ENCODE results near the gene FGD1. TPM values are rescaled to one million over a fixed set of nuclear protein-coding genes. Genes with fewer than 3 reads are reported as not detected.

The FGD1 gene
- total RNA-seq, 6 donors from 2014 or later, result 1.0 to 4.1 (median 1.7) TPM

DNA sequence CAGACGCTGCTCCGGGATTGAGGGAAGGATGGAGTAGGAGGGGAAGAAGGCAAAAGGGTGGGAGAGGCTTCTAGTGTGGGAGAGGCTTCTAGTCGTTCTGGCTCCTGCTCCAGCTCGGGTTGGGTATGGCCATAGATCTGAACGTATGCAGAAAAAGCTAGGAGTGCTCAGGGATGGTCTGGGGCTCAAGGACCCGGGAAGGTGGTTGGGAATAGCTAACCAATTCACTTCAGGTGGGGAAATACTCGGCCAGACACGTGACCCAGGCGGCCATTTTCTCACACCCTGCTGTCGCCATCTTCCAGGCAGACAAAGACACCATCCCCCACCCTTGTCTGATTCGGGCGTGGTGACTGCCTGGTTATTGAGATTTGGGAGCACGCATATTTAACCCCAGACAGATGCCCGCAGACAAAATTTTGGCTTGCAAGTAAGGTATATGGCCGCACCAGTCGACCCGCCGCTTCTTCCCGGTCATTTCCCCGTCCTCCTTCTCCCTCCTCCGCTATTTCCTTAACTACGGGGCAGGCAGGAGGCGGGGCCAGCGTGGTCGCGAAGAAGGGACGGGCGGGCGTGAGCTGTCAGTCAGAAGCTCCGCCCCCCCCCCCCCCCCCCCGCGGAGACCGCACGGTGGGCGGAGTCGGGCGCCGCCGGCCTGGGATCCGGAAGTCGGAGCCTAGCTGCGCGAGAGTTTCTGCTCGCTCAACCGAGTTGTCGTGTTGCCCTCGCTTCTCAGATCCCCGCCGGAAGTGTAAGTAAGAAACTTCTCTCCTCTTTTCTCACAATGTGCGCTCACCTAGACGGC lies 33.7 kb upstream of the FGD1 start, which contains the start of gene GNL3L:
Gene GNL3L (plus strand): TSS at position 668 of the 805 bp plus-strand sequence. CDS start 2,348 bp downstream, outside the sequence.
- H3K4me3 ChIP-seq, result peak within 1 kb of the TSS; percentile 40 to 74 (median 62)
- H3K36me3 ChIP-seq, result peaks cover 0 to 4% (median 0%) of the 10 kb centered on the region in 4 donors
- H3K4me1 ChIP-seq, result peaks cover 9 to 20% (median 17%) of the 10 kb centered on the region in 4 donors
- H3K27me3 ChIP-seq, result no peaks in the 10 kb centered on the region
- peak; percentile 91 to 97 for ATAC-seq (ENCODE audit: low FRiP score in 2 of 2)
- peak; percentile 88 to 95 for DNase-seq
- TF ChIP-seq POLR2AphosphoS5 (IDR thresholded peaks at IDR 0.05), result peak; percentile 7 to 36
- TF ChIP-seq POLR2A (IDR thresholded peaks at IDR 0.05), result peak in 2 of 4 donors; percentile 17 to 70
- no peak for TF ChIP-seq EP300 (IDR thresholded peaks at IDR 0.05)
- no peaks in the 10 kb centered on the region for H3K9me3 ChIP-seq
- 12 to 47% methylated on average over 8 to 33 of the region's 51 CpGs for WGBS, 2 donors
- H3K27ac ChIP-seq, result peak within 1 kb of the TSS; percentile 79 to 91 (median 86)

- H3K36me3 ChIP-seq, result peaks cover 0 to 3% (median 0%) of the 10 kb centered on the region in 4 donors
- ATAC-seq (ENCODE audit: low FRiP score in 2 of 2) (no peak), DNase-seq (no peak)
- TF ChIP-seq EP300 (IDR thresholded peaks at IDR 0.05), result no peak
- peak overlapping the region in 3 of 4 donors; percentile 58 to 74 (median 67) for H3K4me3 ChIP-seq
- H3K4me1 ChIP-seq, result peaks cover 9 to 20% (median 17%) of the 10 kb centered on the region in 4 donors
- WGBS, 2 donors, result 54 to 63% methylated on average over 3 of the region's 3 CpGs
- no peaks in the 10 kb centered on the region for H3K9me3 ChIP-seq
- peak overlapping the region in 3 of 4 donors; percentile 79 to 91 (median 86) for H3K27ac ChIP-seq
- H3K27me3 ChIP-seq, result no peaks in the 10 kb centered on the region
Observed at GRCh38 chrX:54529151-54529550, 33.1 kb upstream of the FGD1 start.

- DNase-seq (no peak), ATAC-seq (ENCODE audit: low FRiP score in 2 of 2) (no peak)
- Histone ChIP-seq H3K9me3 (no peaks in the 10 kb centered on the region), H3K27ac (no peak overlapping the region), H3K36me3 (no peaks in the 10 kb centered on the region), H3K4me1 (no peaks in the 10 kb centered on the region), H3K27me3 (no peaks in the 10 kb centered on the region), H3K4me3 (no peak overlapping the region)
- TF ChIP-seq CTCF (IDR thresholded peaks at IDR 0.05) (no peak), POLR2A (IDR thresholded peaks at IDR 0.05) (no peak), EP300 (IDR thresholded peaks at IDR 0.05) (no peak), POLR2AphosphoS5 (IDR thresholded peaks at IDR 0.05) (no peak)
- 13 to 58% methylated on average over 2 to 4 of the region's 4 CpGs for WGBS, 2 donors
Observed at GRCh38 chrX:54509400-54509799, 13.4 kb upstream of the FGD1 start.

- TF ChIP-seq CTCF (IDR thresholded peaks at IDR 0.05) (no peak), POLR2AphosphoS5 (IDR thresholded peaks at IDR 0.05) (no peak), EP300 (IDR thresholded peaks at IDR 0.05) (no peak), POLR2A (IDR thresholded peaks at IDR 0.05) (no peak)
- Histone ChIP-seq H3K4me3 (no peak overlapping the region), H3K27me3 (peaks cover 0 to 11% (median 0%) of the 10 kb centered on the region in 4 donors), H3K36me3 (no peaks in the 10 kb centered on the region), H3K9me3 (no peaks in the 10 kb centered on the region), H3K4me1 (peaks cover 0 to 5% (median 0%) of the 10 kb centered on the region in 4 donors), H3K27ac (no peak overlapping the region)
- ATAC-seq (ENCODE audit: low FRiP score in 2 of 2), result no peak
- WGBS, 2 donors, result 87 to 91% methylated on average over 6 of the region's 6 CpGs
- no peak for DNase-seq
Observed at GRCh38 chrX:54496936-54497335, 902 bp upstream of the FGD1 start.

GRCh38 chrX:54496517-54496852 lies 451 bp upstream of the FGD1 start:
- 51 to 79% methylated on average over 5 of the region's 5 CpGs for WGBS, 2 donors

More at GRCh38 chrX:54496517-54496852, 451 bp upstream of the FGD1 start:
- TF ChIP-seq CTCF (IDR thresholded peaks at IDR 0.05) (no peak), POLR2A (IDR thresholded peaks at IDR 0.05) (no peak), EP300 (IDR thresholded peaks at IDR 0.05) (no peak), POLR2AphosphoS5 (IDR thresholded peaks at IDR 0.05) (no peak)
- Histone ChIP-seq H3K4me3 (peak overlapping the region in 3 of 4 donors; percentile 58 to 67 (median 65)), H3K4me1 (peaks cover 0 to 5% (median 0%) of the 10 kb centered on the region in 4 donors), H3K27me3 (peaks cover 0 to 11% (median 0%) of the 10 kb centered on the region in 4 donors), H3K27ac (peak overlapping the region in 2 of 4 donors; percentile 64 to 83), H3K9me3 (no peaks in the 10 kb centered on the region), H3K36me3 (no peaks in the 10 kb centered on the region)
- no peak for ATAC-seq (ENCODE audit: low FRiP score in 2 of 2)
- DNase-seq, result no peak
